ENCODE data around the gene CX3CL1.
A peak's percentile ranks its signal among the peaks of the same experiment; 100 is the strongest.
"Not testable (repeated sequence)": the region's sequence is repeated elsewhere in the genome, so short reads cannot be mapped to it uniquely, and the experiment has no call there.

The CX3CL1 gene

GRCh38 chr16:57357330-57358085 lies 14.8 kb upstream of the CX3CL1 start:
- DNase-seq, result no peak

- DNase-seq, result no peak
Measured at GRCh38 chr16:57358086-57358420, 14.2 kb upstream of the CX3CL1 start.

- no peak for DNase-seq
Measured at GRCh38 chr16:57358527-57359095, 13.7 kb upstream of the CX3CL1 start, which contains the start of gene CCL22. Gene CCL22 (plus strand): TSS chr16:57358783. CDS start chr16:57358817, 34 bp downstream.

DNA sequence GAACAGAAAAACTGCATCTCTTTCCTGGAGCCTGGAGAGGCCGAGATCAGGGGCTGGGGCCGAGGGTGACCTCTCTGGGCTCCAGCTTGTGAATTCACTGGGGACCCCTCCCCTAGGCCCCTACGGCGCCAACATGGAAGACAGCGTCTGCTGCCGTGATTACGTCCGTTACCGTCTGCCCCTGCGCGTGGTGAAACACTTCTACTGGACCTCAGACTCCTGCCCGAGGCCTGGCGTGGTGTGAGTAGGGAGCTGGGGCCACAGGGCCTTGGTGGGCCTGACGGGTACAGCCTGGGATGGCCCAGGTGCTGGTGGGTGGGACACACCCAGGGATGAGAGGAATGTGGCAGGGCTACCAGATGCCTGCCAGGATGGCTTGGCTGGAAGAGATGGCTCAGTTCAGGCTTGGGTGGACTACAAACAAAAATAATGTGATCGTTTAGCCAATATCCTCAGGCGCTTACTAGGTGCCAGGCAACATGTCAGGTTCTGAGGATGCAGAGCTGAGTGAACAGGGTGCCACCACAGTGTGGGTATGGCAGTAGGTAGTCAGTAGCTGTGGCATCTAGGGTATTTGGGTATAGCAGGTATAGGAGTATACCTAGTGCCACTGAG lies 11.9 kb upstream of the CX3CL1 start:
- no peak for DNase-seq

DNA sequence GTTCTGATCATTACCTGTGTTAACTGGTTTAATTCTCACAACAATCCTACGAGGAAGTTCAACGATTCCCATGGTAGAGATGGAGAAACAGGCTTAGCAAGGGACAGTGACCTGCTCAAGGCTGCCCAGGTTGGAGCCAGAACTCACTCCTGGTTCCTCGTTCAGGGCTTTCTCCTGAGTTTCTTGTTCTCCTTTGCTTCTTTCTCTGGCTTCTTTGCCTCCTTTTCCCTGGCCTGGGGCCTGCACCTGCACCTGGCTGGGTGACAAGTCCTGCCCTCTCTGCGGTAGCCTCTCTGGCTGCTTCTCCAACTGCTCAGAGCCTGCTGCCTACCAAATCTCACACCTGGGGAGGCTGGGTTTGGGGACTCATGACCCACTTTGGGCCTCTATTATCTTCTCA lies 10.9 kb upstream of the CX3CL1 start:
- DNase-seq, result no peak

DNA sequence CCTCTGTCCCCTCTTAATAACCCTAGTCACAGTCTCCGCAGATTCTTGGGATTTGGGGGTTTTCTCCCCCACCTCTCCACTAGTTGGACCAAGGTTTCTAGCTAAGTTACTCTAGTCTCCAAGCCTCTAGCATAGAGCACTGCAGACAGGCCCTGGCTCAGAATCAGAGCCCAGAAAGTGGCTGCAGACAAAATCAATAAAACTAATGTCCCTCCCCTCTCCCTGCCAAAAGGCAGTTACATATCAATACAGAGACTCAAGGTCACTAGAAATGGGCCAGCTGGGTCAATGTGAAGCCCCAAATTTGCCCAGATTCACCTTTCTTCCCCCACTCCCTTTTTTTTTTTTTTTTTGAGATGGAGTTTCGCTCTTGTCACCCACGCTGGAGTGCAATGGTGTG lies 8.1 kb upstream of the CX3CL1 start:
- no peak for DNase-seq

DNA sequence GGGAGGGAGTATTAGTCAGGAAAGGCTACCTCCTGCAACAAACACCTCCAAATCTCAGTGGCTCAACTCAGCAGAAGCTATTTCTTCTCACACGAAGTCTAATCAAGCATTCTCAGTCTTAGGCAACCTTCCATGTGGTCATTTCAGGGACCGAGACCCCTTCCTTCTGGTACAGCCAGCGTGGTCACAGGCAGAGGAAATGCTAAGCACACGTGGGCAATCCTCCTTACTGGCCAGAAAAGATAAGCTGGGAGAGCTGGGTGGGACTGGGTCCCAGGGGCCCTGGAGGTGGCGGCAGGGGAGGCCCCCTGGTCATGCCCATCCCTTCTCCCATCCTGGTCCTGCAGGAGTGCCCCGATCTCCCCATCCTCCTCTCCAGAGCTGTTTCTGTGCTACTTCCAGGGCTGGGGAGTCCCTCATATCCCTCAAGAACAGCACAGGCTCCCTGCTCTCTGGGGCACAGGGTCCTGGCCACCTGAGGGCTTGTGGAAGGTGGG lies 5.7 kb upstream of the CX3CL1 start:
- DNase-seq, result no peak

DNA sequence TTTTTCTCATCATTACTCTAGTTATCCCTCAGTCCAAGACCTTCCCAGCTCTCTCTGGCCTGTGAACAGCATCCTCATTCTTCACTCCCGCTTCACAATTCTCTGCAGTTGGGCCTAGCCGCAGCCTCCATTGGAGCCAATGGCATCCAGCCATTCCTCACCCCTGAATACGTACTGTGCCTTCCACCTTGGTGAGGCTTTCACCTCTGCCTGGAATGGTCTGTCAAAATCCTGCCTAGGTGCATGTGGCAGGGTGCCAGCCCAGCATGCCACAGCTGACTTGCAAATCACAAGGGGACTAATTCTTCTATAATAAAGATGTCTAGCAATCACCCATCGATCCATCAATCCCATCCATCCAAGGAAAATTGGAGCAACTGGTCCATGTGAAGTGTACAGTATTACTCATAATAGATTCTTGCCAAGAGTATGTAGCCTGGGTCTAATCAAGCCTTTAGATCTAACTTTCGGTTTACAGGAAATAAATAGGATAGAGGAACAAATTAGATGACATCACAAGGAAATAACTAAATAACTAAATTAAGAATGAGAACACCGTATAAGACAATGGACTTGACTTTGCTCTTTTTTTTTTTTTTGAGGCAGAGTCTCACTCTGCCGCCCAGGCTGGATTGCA lies 5.1 kb upstream of the CX3CL1 start:
- no peak for DNase-seq

DNA sequence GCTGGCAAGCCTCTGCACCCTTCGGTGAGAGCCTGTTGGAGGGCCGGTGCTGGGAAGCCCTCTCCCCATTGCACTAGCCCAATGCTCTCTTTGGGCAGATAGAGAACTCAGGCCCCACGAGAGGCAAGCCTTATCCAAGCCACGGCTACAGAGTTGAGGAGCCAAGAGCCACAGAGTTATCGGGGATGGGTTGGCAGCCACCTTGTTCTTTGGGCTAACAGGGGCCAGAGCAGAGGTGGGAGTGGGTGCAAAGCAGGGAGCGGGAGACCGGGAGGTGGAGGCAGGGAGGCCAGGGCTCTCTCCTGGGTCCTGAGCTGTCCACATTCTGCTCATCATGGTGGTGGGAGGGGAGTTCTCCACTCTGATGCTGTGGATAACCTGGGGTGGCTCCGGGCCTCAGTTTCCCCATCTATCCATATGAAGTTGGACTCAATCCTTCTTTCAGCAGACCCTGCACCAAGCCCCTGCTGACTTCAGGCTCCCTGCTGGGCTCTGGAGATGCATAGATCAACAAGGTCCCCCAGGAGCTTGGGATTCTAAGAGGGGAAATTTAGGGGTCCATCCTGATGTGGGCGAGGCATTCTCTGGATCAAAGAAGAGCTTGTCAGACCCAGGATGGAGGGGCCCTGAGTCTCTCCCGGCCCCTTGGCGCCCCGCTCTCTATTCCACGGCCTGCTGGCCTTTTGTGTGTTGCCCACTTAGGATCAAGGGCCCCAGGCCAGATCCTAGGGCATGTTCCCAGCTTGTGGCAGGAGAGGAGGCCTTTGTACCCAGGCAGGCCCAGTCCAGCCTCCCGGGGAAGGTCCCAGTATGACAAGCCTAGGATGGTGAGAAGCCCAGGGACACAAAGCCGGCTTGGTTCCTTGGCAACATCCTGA lies 557 bp upstream of the CX3CL1 start:
- peak in 2 of 14 donors; percentile 20 to 33 for DNase-seq

- no peak for DNase-seq
Measured at GRCh38 chr16:57373117-57373947, 1.0 kb downstream of the CX3CL1 start.

GRCh38 chr16:57374067-57374534 lies 1.8 kb downstream of the CX3CL1 start:
- no peak for DNase-seq

- not testable (repeated sequence) for DNase-seq
Measured at GRCh38 chr16:57374925-57375465, 2.7 kb downstream of the CX3CL1 start.

DNA sequence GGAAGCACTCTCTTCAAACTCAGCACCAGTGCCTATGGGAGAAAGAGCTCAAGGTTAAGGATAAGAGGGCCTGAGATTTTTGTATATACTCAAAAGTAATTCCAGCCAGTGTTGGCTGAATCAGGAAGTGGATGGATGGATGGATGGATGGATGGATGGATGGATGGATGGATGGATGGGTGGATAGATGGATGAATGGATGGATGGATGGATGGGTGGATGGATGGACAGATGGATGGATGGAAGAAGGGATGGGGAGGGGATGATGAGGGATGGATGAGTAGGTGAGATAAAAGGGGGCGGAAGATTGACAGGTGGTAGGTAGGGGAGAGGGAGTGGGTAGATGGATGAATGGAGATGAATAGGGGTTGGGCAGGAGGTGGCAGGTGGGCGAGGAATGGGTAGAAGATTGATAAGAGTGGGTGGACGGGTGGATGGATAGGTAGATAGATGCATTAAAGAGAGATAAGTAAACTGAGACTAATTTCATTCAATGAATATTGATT lies 4.1 kb downstream of the CX3CL1 start:
- no peak for DNase-seq

- no peak for DNase-seq
Measured at GRCh38 chr16:57377080-57377841, 5.0 kb downstream of the CX3CL1 start.

GRCh38 chr16:57379579-57379978 lies 7.3 kb downstream of the CX3CL1 start:
- DNase-seq, result no peak

DNA sequence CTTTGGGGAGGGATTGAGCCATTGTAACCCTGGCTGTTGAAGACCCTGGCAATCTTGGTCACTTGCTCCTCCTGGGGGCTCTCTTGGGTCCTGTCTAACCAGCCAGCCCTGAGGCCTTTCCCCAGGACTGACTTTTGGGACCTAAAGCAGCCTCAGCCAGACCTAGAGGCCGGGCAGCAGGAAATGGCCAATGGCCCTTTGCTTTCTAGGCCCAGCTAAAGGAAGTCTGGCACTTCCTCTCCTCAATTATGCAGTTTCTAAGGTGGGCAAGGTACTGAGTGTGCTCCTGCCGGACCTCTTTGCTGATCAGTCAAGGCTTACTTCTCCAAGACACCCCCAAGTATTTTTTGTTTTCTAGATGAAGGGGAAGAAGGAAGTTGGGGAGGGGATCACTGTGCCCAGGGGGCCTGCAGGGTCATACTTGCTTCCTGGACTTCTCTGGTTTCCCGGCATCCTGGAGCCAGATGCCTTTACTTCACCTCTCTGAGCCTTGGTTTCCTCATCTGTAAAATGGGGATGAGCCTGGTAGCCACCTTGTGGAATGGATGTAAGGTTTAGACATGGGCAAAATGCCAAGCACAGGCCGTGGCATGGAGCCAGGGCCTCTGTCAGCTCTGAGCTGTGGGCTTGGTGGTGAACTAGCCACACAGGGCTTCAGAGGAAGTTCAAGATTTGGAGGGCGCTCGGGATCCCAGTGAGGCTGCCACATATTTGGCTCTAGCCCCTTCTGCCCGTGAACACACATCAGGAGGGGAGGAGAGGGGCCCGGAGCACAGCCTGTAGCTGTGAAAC lies 8.6 kb downstream of the CX3CL1 start:
- peak in 4 of 14 donors; percentile 8 to 31 (median 20) for DNase-seq

DNA sequence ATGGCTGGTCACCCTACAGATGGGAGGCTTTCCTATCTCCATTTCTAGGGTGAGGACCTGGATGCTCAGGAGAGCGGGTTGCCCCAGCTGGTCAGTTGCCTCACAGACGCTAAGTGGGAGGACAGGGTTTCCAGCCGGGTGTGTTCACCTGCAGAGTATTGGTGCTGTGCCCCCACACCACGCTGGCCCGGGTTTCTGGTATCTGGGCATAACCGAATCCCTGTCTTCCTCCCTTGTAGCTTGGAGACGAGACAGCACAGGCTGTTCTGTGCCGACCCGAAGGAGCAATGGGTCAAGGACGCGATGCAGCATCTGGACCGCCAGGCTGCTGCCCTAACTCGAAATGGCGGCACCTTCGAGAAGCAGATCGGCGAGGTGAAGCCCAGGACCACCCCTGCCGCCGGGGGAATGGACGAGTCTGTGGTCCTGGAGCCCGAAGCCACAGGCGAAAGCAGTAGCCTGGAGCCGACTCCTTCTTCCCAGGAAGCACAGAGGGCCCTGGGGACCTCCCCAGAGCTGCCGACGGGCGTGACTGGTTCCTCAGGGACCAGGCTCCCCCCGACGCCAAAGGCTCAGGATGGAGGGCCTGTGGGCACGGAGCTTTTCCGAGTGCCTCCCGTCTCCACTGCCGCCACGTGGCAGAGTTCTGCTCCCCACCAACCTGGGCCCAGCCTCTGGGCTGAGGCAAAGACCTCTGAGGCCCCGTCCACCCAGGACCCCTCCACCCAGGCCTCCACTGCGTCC lies 9.7 kb downstream of the CX3CL1 start:
- DNase-seq, result no peak

Data from C1 segment of cervical spinal cord (tissue), 14 donors.